HG03520 (cell line): Measurements from ENCODE around the gene MYG1.

Experiments
- ATAC-seq: cut with Tn5 transposase; IDR thresholded peaks from one replicate; pipeline ENCODE4 v1.9.1; 2021; ENCODE audit warnings: mild to moderate bottlenecking, moderate library complexity; ENCODE audit not compliant: unreplicated experiment

MYG1 gene, protein sequence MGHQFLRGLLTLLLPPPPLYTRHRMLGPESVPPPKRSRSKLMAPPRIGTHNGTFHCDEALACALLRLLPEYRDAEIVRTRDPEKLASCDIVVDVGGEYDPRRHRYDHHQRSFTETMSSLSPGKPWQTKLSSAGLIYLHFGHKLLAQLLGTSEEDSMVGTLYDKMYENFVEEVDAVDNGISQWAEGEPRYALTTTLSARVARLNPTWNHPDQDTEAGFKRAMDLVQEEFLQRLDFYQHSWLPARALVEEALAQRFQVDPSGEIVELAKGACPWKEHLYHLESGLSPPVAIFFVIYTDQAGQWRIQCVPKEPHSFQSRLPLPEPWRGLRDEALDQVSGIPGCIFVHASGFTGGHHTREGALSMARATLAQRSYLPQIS

GRCh38 chr12:53299454-53300180 lies at the start of gene MYG1:
MYG1 (plus strand) TSS chr12:53299695; CDS start chr12:53299738, 43 bp downstream.
- ATAC-seq, result peak; percentile 61

- peak; percentile 74 for ATAC-seq
These were observed 47.8 kb upstream of the MYG1 start for GRCh38 chr12:53251477-53252348.

GRCh38 chr12:53252349-53252916 lies 47.1 kb upstream of the MYG1 start:
- no peak for ATAC-seq

DNA sequence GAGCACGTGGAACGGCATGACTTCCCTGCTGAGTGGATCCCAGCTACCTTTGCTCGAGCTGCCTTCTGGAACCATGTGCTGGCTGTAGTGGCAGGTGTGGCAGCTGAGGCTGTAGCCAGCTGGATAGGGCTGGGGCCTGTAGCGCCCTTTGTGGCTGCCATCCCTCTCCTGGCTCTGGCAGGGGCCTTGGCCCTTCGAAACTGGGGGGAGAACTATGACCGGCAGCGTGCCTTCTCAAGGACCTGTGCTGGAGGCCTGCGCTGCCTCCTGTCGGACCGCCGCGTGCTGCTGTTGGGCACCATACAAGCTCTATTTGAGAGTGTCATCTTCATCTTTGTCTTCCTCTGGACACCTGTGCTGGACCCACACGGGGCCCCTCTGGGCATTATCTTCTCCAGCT lies 46.2 kb upstream of the MYG1 start:
- ATAC-seq, result no peak

DNA sequence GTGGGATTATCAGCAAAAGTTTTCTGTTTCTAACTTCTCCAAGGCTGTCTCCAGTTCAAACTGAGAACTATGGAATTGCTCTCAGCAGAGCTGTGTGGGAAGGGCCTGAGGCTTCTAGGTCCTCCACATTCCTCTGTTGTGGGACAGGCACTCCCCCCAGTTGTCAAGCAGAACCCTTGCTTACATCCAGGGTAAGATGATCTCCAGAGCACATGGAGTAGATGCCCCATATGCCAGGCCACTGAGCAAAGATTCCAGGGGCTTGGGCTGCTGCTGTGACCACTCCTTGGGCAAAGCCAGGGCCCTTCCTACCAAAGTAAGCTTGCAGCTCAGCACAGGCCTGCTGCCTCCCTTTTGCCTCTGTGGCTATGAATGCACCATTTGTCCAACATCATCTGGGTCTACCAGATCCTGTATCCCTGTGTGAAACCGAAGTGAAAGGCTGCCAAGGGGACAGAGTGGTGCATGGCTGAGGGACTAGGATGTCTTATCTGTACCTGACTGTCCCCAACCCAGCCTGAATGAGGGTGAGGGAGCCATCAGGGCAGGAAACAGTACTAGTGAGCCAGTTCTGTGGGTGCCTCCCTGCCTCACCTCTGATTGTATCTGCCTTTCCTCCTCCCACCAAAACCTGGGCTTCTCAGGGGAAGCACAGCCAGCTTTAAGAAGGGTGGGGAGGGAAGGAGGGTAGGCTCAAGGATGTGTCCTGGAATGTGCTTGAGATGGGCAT lies 44.5 kb upstream of the MYG1 start:
- no peak for ATAC-seq

DNA sequence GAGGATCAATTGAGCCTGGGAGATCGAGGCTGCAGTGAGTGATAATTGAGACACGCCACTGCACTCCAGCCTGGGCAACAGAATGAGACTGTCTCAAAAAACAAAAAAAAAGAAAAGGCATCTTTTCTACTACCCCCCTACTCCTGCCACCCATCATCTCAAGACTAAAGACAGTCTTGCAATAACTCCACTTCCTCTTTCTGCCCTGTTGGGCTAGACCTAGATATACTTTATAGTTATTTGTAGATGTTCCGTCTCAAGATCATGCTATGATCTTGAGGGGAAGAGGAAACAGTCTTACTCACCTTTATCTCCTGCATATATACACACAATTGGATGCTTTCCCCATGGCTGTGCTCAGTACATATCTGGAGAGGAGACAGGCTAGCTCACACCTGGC lies 43.5 kb upstream of the MYG1 start:
- ATAC-seq, result no peak

- no peak for ATAC-seq
These were observed 40.7 kb upstream of the MYG1 start for GRCh38 chr12:53258541-53259539.

DNA sequence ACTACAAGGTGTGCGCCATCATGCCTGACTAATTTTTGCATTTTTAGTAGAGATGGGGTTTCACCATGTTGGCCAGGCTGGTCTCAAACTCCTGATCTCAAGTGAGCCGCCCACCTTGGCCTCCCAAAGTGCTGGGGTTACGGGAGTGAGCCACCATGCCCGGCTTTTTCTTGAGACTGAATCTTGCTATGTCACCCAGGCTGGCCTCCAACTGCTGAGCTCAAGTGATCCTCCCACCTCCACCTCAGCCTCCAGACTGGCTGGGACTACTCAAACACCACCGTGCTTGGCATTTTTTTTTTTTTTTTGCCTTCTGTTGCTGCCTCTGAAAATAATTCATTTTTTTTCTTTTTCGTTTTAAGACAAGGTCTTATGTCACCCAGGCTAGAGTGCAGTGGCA lies 39.6 kb upstream of the MYG1 start:
- no peak for ATAC-seq

GRCh38 chr12:53265783-53266182 lies 33.7 kb upstream of the MYG1 start:
- no peak for ATAC-seq

- ATAC-seq, result no peak
These were observed 32.0 kb upstream of the MYG1 start for GRCh38 chr12:53267306-53267998.

- ATAC-seq, result peak; percentile 77
These were observed 31.4 kb upstream of the MYG1 start, which contains the start of gene ESPL1 for GRCh38 chr12:53267999-53268629. ESPL1 (plus strand) TSS chr12:53268299; CDS start chr12:53268767, 468 bp downstream.

DNA sequence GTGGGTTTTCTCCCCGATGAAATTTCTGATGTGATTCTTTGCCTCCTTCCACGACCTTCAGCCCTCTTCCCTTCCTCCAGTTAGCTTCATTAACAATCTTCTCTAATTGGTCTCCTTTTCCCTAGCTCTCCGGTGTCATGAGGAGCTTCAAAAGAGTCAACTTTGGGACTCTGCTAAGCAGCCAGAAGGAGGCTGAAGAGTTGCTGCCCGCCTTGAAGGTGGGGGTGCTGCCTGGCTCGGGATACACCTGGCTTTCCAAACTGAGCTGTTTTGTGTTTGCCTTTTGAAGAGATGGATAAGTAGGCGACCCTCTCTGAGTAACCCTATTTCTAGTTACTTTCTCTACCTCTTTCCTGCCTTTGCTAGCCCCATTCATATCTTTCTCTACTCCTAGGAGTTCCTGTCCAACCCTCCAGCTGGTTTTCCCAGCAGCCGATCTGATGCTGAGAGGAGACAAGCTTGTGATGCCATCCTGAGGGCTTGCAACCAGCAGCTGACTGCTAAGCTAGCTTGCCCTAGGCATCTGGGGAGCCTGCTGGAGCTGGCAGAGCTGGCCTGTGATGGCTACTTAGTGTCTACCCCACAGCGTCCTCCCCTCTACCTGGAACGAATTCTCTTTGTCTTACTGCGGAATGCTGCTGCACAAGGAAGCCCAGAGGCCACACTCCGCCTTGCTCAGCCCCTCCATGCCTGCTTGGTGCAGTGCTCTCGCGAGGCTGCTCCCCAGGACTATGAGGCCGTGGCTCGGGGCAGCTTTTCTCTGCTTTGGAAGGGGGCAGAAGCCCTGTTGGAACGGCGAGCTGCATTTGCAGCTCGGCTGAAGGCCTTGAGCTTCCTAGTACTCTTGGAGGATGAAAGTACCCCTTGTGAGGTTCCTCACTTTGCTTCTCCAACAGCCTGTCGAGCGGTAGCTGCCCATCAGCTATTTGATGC lies 30.6 kb upstream of the MYG1 start:
- no peak for ATAC-seq

- no peak for ATAC-seq
These were observed 25.1 kb upstream of the MYG1 start for GRCh38 chr12:53274445-53274844.

DNA sequence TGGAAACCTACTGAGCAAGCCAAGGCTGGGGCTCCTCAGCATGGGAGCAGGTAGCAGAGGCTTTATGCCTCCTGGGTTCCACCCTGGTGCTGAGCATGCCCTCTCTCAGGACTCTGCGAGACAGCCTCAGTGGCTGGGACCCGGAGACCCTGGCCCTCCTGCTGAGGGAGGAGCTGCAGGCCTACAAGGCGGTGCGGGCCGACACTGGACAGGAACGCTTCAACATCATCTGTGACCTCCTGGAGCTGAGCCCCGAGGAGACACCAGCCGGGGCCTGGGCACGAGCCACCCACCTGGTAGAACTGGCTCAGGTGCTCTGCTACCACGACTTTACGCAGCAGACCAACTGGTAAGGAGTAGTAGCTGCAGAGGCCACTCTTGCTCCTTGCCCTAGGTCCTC lies 23.0 kb upstream of the MYG1 start:
- ATAC-seq, result no peak

GRCh38 chr12:53277981-53278380 lies 21.5 kb upstream of the MYG1 start:
- ATAC-seq, result no peak

DNA sequence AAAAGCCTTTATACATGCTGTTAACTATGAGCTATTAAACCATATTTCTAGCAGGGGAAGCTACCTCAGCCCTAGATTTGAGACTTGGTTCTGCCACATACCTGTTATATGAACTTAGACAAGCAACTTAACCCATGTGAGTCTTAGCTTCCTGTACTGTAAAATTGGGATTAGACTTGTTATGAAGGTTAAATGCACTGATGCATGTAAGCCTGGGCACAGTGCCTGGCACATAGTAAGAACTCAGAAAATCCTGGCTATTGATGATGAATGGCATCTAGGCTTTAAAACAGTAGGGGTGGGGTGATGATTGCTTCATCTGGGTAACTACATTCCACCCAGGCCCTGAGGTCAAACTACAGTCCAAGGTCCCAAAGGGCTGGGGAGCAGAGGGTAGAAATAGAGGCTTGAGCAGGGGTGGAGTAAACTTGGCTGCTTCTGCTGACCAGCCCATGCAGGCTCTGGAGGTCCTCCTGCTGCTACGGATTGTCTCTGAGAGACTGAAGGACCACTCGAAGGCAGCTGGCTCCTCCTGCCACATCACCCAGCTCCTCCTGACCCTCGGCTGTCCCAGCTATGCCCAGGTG lies 20.1 kb upstream of the MYG1 start:
- no peak for ATAC-seq
